Breast epithelium (tissue), 3 donors: ENCODE results near the gene CCDC85C.

ENCODE experiments used
- POLR2A ChIP-seq: fragments of 450-650 bp; IDR thresholded peaks from one replicate; pipeline ENCODE4 v1.6.1; 2016; ENCODE audit warnings: antibody characterized with exemption, mild to moderate bottlenecking, moderate library complexity
- POLR2AphosphoS5 ChIP-seq, 3 donors: sonication (generic); formaldehyde crosslinking; IDR thresholded peaks; one replicate each; pipeline ENCODE4 v1.6.1; 2017; ENCODE audit warnings: antibody characterized with exemption in 3 of 3
- TF ChIP-seq, protein P1 (sequence below), 3 donors: fragments of 450-650 bp; IDR thresholded peaks; one replicate each; pipeline ENCODE4 v1.5.1; 2016 to 2017; ENCODE audit warnings: antibody characterized with exemption in 3 of 3, mild to moderate bottlenecking in 3 of 3, moderate library complexity in 3 of 3

DNA sequence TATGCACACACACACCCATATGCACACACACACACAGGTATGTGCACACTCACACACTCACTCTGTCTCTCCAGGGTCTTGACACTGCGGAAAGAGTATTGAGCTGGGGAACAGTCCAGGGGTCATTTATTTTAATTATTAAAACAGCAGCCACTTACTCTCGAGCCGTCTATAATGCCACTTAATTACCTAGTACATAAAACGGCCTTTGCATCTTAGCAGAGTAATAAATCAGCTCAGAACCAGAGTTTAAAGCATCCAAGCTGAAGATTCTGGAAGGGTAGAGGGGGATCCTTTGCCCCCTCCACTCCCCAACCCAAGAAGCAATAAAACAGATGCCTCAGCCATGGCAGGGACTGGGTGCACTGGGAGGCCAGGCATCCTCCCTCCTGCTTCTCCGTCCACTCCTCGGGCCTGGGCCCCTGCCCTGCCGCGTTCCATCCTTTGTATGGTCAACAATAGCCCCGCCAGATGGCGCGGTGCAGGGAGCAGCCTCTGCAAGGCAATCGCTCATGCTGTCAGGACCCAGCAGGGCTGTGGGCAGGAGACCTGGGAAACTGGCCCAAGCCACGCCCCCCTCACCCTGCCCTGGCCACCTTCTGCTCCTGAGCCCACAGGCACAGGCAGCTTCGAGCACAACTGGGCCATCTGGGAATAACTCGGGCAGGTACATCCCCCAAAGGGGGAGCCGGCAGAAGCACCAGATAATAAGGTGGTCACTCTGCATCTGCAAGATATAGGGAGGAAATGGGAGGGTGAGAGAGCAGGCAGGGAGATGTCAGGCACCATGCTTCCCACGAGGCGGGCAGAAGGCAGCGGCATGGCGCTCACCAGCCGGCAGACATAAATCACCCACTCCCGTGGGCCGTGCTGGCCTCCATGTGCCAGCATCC is 40.9 kb downstream of the CCDC85C start:
- peak in 1 of 3 donors; percentile 45 for TF ChIP-seq POLR2AphosphoS5 (IDR thresholded peaks at IDR 0.05)
- TF ChIP-seq, protein P1, sequence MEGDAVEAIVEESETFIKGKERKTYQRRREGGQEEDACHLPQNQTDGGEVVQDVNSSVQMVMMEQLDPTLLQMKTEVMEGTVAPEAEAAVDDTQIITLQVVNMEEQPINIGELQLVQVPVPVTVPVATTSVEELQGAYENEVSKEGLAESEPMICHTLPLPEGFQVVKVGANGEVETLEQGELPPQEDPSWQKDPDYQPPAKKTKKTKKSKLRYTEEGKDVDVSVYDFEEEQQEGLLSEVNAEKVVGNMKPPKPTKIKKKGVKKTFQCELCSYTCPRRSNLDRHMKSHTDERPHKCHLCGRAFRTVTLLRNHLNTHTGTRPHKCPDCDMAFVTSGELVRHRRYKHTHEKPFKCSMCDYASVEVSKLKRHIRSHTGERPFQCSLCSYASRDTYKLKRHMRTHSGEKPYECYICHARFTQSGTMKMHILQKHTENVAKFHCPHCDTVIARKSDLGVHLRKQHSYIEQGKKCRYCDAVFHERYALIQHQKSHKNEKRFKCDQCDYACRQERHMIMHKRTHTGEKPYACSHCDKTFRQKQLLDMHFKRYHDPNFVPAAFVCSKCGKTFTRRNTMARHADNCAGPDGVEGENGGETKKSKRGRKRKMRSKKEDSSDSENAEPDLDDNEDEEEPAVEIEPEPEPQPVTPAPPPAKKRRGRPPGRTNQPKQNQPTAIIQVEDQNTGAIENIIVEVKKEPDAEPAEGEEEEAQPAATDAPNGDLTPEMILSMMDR (IDR thresholded peaks at IDR 0.05) = peak in 2 of 3 donors; percentile 41 to 50
- no peak for TF ChIP-seq POLR2A
